HG02571 (cell line): Measurements from ENCODE around the gene LUC7L2.
"Not testable (repeated sequence)": the region's sequence is repeated elsewhere in the genome, so short reads cannot be mapped to it uniquely, and the experiment has no call there.

Experiments
- ATAC-seq: cut with Tn5 transposase; IDR thresholded peaks from one replicate; pipeline ENCODE4 v1.9.1; 2021; ENCODE audit warnings: mild to moderate bottlenecking, moderate library complexity; ENCODE audit not compliant: unreplicated experiment

The LUC7L2 gene

DNA sequence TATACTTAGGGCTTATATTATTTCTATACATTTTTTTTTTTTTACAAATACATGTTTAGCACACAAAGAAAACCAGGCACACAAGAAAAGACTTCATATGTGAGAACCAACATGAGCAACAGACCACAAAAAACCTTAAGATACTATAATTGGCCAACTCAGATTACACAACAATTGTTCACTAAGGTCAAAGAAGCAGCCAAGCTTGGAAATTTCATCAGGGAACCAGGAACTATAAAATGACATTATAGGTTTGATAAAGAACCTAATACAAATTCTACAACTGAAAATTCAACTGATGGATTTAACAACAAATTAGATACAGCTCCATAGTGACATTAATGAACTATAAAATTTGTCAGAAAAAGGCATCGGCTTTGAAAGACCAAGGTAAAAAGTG is 4.4 kb upstream of the LUC7L2 start:
- ATAC-seq, result no peak

DNA sequence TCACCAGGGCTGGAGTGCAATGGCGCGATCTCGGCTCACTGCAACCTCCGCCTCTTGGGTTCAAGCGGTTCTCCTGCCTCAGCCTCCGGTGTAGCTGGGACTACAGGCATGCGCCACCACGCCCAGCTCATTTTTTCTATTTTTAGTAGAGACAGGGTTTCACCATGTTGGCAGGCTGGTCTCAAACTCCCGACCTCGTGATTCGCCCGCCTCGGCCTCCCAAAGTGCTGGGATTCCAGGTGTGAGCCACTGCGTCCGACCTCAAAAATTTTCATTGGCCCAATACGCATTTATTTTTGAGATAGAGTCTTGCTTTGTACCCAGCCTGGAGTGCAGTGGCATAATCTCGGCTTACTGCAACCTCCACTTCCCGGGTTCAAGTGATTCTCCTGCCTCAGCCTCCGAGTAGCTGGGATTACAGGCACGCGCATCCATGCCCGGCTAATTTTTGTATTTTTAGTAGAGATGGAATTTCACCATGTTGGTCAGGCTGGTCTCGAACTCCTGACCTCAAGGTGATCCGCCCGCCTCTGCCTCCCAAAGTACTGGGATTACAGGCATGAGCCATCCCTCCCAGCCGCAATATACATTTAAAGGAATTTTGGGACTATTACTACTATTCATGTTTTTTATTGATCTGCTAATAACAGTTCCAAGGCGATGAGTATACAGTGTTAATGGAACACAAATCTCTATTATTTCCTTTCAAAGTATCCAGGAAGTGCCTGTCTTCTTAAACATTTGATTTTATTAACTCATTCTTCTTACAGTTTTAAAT is 1.8 kb upstream of the LUC7L2 start:
- not testable (repeated sequence) for ATAC-seq

DNA sequence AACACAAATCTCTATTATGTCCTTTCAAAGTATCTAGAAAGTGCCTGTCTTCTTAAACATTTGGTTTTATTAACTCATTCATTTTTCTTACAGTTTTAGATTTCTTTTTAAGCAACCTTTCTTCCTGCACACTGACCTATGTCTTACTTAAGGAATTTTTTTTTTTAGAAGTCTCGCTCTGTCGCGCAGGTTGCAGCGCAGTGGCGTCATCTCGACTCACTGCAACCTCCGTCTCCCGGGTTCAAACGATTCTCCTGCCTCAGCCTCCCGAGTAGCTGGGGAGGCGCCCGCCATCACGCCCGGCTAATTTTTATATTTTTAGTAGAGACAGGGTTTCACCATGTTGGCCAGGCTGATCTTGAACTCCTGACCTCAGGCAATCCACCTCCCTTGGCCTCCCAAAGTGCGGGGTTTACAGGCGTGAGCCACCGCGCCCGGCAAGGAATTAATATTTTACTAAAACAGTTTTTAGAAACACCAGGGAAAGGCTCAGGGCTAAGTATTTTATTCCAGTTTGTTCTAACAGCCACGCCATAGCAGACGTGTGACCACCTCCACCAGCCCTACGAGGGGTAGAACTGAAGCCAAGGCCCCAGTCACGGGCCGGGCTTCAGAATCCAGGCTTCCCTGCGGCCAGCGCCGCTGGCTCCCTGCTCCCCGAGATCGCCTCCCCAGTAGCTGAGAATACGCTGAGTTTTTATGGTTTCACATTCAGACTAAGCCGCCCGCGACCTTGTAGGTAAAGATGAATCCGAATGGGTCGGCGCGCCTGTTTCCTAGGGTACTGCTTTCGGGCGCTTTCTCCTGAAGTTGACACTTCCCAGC is 941 bp upstream of the LUC7L2 start:
- ATAC-seq, result peak; percentile 12

DNA sequence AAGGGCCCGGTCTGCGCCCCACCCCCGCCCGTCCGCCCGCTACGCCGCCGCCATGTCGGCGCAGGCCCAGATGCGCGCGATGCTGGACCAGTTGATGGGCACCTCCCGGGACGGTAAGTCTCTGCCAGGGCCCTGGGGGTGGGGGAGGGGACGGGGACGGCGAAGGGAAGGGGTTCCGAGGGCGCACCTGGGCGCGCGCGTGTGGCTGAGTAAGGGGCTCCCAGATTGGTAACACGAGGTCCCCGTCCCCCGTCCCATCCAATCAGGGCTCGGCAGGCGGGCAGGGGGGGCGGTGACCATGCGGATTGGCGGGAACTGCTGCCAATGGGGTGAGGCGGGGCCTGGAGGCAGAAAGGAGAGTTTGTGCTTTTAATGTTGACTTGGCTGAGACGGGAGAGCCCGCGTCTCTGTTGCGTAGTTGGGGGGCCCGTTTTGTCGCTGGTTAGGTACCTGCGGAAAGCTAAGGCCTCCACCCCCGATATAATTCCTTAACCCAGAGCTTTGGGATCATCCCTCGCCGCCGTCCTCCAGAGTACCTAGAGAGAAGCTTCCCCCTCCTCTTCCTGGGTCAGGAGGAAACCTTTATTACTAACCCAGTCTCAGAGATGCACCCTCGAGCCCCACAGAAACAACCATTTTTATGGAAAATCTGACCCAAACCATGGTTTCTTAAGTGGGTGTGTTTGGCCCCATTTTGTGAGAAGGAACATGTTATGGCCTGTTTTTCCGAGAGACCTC is 685 bp downstream of the LUC7L2 start:
- ATAC-seq, result peak; percentile 76

DNA sequence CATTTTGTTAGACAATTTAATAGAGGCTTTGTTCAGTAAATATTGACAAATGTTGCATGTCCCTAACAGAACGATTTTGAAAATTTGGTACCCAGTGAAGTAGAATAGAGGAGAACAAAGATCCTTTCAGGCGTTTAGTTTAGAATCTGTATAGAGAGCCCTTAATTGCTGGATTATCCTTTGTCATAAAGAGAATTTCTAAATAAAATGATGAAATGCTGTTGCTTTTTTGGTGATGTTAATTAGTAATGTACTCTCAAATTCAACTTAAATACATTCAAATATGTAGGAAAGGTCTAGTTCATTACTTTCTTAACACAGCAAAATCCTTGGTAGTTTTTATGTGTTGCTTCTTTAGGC is 1.2 kb downstream of the LUC7L2 start:
- ATAC-seq, result no peak

DNA sequence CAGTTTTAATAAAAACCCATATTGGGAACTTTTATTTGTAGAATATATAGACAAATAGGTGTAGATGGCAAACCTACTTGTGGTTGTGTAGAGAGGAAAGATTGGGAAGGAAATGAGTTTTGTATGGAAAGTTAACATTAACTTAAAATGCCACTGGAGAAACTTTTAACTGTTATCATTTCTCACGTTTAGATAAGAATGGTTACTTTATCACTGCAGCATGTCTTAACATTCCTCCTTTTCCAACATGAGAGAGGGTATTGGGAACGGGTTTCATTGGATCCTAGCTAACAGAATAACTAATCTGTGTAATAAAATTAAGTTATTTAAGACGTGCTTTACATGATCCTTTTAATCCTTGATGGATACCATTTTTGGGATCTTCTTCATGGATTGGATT is 1.8 kb downstream of the LUC7L2 start:
- ATAC-seq, result no peak

DNA sequence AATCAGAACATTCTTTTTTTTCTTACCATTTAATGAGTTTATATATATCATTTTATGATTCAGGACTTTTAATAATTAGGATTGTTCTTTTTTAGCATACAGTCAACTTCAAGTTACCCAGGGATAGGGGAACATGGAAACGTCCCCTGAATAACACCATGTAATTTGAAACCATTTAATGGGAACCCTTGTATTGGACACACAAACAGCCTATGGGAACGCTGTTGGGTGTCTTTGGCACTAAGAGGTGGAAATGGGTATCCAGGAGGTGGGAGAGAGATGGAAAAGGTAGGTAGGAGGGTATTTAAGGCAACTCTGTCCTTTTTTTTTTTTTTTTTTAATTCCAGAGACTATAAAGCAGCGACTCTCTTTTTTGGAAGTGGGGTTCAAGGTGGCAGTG is 2.6 kb downstream of the LUC7L2 start:
- ATAC-seq, result no peak

DNA sequence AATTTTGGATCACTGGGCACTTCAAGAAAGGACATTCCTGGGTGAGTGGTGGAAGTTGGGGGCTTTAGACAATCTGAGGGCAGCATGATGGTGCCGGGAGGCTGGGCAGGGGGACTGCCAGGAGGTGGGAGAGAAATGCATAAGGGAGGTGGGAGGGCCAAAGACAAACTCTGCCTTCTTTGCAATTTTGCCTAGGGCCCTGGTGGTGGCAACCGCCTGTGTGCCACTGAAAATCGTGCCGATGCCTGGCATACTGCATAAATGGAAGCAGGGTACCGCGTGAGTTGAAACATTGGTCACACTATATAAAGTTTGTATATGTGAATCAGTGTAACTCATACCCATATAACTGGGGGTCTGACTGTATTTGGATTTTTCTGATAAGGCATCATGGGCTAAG is 3.3 kb downstream of the LUC7L2 start:
- ATAC-seq, result no peak

DNA sequence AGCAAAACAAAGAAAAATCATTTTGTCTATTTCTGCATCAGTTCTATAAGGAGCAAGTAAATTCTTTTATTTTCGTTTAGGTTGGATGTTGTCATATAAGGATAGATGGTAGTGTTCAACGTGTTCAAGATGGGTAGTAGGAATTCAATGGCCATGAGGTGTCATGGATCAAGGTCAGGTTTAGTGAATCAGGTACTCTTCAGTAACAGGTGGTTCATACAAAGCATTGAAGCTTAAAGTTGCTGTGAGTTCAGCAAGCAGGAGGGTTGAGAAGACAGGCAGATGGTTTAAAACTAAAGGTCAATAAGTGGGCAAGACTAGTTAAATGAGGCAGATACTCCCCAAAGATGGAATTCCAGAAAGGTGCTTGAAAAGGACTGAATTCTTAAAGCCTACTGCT is 5.6 kb downstream of the LUC7L2 start:
- ATAC-seq, result no peak

DNA sequence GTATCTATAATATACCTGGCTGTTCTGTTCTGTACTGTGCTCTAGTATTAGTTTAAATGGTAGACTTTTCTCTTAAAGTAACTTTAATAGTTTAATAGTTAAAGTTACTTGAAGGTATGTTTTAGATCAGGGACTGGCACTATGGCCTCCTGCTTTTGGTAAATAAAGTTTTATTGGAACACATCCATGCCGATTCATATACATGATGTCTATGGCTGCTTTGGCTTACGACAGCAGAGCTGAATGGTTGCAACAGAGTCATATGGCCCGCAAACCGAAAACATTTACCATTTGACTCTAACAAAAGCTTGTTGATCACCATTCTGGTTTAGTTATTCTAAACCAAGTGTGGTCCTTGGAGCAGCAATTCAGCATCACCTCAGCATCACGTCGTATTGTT is 6.7 kb downstream of the LUC7L2 start:
- ATAC-seq, result no peak

DNA sequence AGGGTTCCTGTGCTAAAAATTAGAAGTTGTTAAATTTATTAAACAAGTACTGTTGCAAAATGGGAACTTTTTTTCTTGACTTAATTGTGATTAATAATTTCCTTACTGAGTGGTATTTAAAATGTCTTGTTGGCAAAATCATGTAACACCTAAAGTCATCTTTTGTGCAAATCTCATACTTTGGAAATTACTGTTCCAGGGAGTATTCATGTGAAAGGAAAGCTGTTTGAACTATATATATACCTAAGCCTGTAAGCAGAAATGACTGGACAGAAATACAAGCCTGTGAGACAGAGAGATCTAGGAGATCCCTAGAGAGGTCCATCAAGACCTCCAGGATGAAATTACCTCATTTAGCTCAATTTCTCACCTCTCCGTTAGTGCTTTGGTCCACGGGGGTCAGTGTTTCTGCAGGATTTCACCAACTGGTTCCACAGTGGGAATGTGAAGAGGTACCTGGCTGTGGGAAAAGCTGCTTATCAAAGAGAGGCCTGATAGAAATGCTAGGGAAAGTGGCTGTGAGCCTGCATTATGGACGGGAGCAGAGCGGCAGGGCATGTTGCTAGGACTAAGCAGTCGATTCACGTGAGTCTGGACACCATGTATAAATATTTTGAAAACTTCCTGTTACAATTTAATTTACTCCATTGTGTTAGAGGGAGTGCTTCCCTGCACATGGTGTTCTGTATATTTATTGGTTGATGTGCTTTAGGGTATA is 7.9 kb downstream of the LUC7L2 start:
- no peak for ATAC-seq

DNA sequence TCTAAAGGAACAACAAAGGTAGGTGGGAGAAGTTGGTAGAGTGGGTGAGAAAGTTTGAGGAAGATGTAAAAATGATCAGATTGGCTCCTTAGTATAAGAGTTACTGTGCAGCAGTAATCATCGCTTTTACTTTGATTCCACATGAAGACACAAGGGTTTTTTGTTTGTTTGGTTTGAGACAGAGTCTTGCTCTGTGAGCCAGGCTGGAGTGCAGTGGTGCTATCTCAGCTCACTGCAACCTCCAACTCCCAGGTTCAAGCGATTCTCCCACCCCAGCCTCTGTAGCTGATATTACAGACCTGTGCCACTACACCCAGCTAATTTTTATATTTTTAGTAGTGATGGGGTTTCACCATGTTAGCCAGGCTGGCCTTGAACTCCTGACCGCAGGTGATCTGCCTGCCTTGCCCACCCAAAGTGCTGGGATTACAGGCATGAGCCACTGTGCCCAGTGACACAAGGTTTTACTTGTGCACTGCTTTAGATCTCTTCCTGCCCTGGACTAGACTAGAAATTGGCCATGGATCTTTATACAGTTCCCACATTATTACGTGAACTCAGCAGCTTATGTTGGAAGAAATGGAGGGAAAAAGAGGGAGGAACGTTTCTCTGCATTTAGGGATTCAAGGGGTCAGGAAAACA is 10.7 kb downstream of the LUC7L2 start:
- ATAC-seq, result no peak

DNA sequence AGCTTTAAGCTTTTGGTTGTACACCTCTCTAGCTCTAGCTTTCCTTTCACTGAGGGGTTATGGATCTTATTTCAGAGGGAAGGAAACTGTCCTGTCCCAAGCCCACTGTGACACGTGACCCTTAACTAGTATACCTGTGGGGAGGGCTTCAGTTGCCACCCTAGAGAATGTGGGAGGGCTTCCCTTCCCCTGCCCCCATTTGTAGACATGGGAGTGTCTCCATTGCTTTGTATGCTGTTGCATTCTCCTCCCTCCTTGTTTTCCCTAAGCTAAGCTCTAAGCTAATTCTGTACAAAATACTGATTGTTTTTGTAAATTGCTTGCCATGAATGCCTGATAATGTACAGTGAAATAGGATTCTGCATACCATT is 11.2 kb downstream of the LUC7L2 start:
- ATAC-seq, result no peak

DNA sequence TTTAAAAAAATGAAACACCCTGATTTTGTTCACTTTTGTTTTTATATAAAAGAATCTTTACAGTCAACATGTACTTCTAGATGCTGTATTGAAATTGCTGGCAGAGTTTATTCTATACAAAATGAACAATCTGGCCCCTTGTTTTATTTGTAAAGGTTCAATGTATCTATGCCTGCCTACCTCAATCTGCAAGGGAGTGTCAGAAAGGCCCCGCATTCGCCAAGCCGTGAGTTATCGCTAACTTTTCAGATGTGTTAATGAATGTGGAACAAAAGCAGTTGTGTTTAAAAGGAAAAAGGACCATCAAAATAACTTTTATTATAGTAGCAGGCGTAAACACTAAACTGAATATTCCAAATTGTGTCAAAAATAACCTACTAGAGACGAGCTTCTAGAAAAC is 14.6 kb downstream of the LUC7L2 start:
- no peak for ATAC-seq

DNA sequence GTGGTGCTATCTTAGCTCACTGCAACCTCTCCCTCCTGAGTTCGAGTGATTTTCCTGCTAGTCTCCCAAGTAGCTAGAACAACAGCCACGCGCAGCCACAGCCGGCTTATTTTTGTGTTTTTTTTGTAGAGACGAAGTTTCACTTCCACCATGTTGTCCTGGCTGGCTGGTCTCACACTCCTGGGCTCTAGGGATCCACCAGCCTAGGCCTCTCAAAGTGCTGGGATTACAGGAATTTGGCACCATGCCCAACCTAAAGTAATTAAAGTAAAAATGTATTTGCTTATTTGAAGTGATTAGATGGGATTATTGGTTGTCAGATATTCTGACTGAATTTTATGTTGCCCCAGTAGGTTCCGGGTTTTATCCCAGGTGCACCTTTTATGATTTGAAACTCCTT is 22.7 kb downstream of the LUC7L2 start:
- no peak for ATAC-seq

DNA sequence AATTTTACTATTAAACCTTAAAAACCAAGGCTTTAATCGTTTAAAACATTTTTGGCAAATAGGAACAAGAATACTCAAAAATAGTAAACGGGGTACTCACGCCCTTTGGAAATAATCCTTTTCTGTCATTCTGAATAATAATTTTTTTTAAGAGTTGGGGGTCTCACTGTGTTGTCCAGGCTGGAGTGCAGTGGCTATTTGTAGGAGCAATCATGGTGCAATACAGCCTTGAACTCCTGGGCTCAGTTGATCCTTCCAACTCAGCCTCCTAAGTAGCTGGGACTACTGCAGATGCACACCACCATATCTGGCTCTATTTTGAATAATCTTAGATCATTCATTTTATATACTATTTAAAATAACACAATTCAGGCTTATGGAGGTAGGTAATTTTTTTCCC is 24.9 kb downstream of the LUC7L2 start:
- ATAC-seq, result no peak

DNA sequence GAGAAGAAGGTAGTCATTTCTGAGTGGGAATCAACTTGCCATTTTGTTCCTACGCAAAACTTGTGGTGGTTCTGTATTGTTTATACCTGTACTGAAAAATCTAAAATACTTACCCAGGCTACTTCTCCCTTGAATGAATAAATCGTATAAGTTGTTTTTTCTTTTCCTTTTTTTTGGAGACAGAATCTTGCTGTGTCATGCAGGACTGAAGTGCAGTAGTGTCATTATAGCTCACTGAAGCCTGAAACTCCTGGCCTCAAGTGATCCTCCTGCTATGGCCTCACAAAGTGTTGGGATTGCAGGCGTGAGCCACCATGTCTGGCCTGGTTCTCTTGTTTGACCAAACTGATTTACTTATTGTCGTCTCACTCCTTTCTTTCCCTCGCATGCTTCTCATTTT is 27.9 kb downstream of the LUC7L2 start:
- no peak for ATAC-seq

DNA sequence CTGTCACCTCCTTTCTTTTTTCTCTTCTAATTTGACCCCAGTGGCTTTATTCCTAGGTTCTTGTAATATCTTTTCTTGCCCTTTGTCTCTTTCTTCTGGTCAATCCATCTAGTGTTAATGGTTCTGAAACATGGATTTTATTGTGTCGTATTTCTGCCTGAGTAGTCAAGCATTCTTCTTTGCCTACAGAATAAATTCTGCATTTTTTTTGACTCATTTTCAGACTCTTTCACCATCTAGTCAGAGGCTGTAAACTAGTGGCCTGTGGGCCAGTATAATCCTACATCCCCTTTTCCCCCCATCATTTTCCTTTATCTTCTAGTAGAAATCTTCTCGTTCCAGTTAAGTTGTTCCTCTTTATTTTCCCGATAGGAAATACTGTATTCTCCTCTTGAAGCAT is 29.4 kb downstream of the LUC7L2 start:
- ATAC-seq, result no peak

DNA sequence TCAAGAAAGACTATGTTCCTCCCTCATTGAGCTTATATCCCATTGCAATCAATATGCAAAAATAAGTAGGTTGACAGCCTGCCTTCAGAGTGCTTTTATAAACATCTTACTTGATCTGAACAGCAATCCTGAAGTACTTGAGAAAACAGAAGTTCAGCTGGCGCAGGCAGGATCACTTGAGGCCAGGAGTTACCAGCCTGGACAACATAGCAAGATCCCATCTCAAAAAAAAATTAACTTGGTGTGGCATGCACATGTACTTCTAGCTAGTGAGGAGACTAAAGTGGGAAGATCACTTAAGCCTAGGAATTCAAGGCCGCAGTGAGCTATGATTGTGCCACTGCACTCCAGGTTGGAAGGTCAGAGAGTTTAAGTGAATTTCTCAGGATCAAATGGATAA is 30.1 kb downstream of the LUC7L2 start:
- no peak for ATAC-seq

DNA sequence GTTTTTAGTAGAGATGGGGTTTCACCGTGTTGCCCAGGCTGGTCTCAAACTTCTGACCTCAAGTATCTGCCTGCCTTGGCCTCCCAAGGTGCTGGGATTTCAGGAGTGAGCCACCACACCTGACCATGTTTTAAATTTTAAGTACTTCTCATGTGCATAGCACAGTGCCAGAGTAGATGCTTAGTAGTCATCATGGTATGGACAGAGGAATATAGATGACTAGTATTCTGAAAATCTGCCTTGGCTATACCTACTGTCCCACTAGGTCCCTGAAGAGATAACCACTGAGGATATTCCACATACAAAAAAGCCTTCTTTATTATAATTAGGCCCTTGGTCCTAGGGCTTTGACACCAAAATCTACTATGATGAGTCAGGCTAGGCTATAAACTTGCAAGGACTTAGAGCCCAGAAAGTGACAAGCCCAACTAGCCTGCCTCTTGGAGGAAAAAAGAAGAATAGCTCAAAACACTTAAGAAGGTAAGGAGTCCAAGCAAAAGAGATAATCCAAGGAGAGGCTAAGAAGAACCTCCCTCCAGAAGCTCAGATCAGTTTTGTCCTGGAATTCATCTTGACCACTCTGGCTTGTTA is 34.0 kb downstream of the LUC7L2 start:
- no peak for ATAC-seq
